ENCODE measurements around the gene FNDC11.

Gene FNDC11

DNA sequence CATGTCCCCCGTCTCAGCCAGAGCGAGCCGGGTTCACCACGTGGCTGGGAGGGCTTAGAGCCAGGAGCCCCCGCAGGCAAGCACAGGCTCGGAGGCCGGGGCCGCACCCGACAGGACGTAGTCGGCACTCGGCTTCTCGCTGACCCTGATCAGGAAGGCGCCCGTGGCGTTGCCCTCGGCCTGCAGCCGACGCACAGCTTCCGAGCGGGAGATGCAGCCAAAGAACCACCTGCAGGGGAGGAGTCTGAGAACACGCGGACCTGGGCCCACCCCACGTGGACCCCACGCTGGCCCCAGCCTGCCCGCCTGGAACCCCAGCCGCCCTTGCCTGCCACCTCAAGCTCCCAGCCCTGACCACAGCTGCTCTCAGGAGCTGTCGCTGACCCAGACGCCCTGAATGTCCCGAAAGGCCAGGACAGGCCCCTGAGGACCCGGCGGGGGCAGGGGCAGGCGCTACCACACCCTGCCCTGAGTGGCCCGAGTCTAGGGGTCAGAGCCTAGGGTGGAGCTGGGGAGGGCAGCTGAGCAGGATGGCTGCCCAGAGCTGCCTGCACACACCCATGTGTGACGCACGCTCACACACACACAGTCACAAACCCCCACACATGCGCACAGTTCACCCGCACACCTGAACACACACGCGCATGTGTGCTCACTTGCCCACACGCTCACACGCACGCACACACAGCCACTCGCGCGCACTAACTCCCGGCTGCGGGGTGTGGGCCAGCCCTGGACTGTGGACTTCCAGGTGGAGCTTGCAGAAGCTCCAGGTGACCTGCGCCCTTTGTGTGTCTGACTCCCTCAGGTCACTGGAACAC lies 18.9 kb upstream of the FNDC11 start:
- H3K9ac ChIP-seq (ENCODE audit: low read depth, low read length) = no peak overlapping the region
- H3K36me3 ChIP-seq (ENCODE audit: control insufficient read depth, insufficient read depth, low read length) = no peaks in the 10 kb centered on the region
- H3K4me3 ChIP-seq (ENCODE audit: low read depth, low read length) = no peak overlapping the region
- H3K27ac ChIP-seq (ENCODE audit: low read depth, low read length) = no peak overlapping the region
- H3K9me3 ChIP-seq (ENCODE audit: control insufficient read depth, insufficient read depth, low read length) = no peaks in the 10 kb centered on the region
- H3K4me1 ChIP-seq (ENCODE audit: control insufficient read depth, insufficient read depth, low read length) = peaks cover 3% of the 10 kb centered on the region; the same call in 1 of the 2 replicates
- no peaks in the 10 kb centered on the region for H3K27me3 ChIP-seq (ENCODE audit: control insufficient read depth, insufficient read depth, low read length)

GRCh38 chr20:63536241-63536977 lies 17.6 kb upstream of the FNDC11 start:
- Histone ChIP-seq H3K9ac (ENCODE audit: low read depth, low read length) (no peak overlapping the region), H3K36me3 (ENCODE audit: control insufficient read depth, insufficient read depth, low read length) (no peaks in the 10 kb centered on the region), H3K27ac (ENCODE audit: low read depth, low read length) (no peak overlapping the region), H3K9me3 (ENCODE audit: control insufficient read depth, insufficient read depth, low read length) (no peaks in the 10 kb centered on the region), H3K27me3 (ENCODE audit: control insufficient read depth, insufficient read depth, low read length) (no peaks in the 10 kb centered on the region), H3K4me1 (ENCODE audit: control insufficient read depth, insufficient read depth, low read length) (peaks cover 3% of the 10 kb centered on the region; the same call in 1 of the 2 replicates), H3K4me3 (ENCODE audit: low read depth, low read length) (no peak overlapping the region)

DNA sequence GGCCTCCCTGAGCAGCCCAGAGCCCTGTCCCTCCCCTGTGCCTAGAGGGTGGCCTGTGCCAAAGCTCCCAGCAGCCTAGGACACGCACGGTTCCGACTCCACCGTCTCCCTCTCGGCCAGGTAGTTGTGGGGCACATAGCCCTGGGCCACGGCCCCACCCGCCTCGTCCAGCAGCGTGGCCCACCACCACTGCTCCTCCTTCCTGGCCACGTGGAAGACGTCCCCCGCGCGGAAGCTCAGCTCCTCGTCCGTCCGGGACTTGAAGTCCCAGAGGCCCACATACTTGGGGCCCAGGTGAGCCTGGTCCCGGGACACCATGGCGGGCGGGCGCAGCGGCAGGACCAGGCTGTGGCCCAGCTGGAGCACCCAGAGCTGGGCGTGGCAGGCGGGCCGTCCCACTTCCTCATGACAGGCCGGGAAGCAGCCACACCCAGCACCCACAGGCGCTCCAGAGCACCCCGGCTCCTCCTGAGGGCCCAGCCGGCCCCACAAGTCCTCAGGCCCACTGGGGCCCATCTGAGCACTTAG lies 16.9 kb upstream of the FNDC11 start, which contains the start of gene PTK6:
TSS of gene PTK6 (minus strand) at position 380 of the 528 bp plus-strand sequence. CDS start at position 318, 62 bp downstream.
- no peaks in the 10 kb centered on the region for H3K9me3 ChIP-seq (ENCODE audit: control insufficient read depth, insufficient read depth, low read length)
- no peaks in the 10 kb centered on the region for H3K27me3 ChIP-seq (ENCODE audit: control insufficient read depth, insufficient read depth, low read length)
- H3K4me1 ChIP-seq (ENCODE audit: control insufficient read depth, insufficient read depth, low read length) = peaks cover 3% of the 10 kb centered on the region; the same call in 1 of the 2 replicates
- H3K9ac ChIP-seq (ENCODE audit: low read depth, low read length) = peak within 1 kb of the TSS; percentile 1; the same call in 1 of the 2 replicates
- H3K27ac ChIP-seq (ENCODE audit: low read depth, low read length) = no peak within 1 kb of the TSS
- H3K36me3 ChIP-seq (ENCODE audit: control insufficient read depth, insufficient read depth, low read length) = no peaks in the 10 kb centered on the region
- peak within 1 kb of the TSS; percentile 40; the same call in 1 of the 2 replicates for H3K4me3 ChIP-seq (ENCODE audit: low read depth, low read length)

DNA sequence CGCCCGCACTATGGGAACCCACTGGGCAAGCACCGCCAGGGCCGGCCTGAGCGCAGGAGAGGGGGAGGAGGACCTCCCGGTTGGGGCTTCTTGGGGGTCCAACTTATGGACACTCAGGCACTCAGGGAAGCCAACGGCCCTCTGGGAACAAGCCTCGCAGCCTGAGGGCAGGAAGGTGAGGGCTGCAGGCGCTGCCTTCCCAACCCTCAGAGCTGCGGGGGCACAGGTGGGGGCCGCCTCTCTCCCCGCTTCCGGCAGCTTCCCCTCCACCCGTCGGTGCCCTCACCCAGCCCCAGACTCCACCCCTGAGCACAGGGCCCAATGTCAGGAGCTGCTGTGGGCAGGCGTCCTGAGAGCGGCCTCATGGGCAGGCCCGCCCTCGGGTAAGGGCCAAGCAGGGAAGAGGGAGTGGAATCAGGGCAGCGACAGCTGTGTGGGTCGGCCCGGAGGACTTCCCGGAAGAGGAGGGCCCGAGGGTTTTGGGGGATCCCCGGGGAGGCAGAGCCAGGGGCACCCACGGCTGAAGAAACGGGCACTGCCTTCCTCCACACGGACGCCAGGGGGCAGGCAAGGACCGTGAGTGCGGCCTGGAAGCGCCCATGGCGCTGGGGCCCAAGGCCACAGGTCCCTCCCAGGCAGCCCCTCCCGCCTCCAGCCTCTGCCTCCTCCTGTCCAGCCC lies 16.3 kb upstream of the FNDC11 start:
- H3K4me1 ChIP-seq (ENCODE audit: control insufficient read depth, insufficient read depth, low read length) = peaks cover 3% of the 10 kb centered on the region; the same call in 1 of the 2 replicates

DNA sequence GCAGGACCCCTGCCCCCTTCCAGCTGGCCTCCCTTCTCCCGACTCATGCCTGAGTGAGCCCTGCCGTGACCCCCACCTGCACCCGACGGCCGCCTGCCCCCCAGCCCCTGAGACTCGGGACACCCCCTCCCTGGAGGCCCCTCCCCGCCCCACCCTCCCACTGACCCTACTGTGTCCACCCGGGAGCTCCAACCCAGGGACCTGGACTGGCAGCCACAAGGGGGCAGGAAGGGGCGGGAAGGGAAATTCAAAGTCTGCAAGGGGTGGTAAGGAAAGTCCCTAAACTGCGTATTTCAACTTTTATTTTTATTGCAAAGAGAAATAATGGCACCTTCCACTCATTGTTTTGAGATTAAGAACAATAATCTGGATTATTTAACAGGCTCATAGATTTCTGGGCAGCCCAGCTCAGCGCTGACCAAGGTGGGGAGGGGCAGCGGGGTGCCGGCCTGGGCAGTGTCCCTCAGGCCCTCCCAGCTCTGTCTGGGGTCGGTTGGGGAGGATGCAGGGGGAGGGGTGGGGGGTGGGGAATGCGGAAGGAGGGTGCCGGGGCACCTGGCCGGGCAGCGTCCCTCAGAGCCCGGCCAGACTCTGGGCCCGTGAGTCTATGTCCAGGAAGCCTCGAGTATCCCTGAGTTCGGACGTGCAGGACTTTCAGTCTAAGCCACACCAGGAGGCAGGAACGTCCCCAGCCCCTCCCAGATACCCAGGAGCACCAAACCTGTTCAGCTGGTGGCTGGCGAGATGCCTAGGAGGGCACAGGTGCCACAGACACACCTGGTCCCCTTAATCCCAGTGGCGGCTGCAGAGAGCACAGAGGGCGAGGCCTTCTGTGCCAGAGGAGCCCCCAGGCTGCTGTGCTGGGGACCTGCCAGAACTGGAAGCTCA lies 15.5 kb upstream of the FNDC11 start:
- H3K9me3 ChIP-seq (ENCODE audit: control insufficient read depth, insufficient read depth, low read length) = no peaks in the 10 kb centered on the region
- peak overlapping the region; percentile 40; the same call in 1 of the 2 replicates for H3K4me3 ChIP-seq (ENCODE audit: low read depth, low read length)
- no peaks in the 10 kb centered on the region for H3K36me3 ChIP-seq (ENCODE audit: control insufficient read depth, insufficient read depth, low read length)
- peaks cover 3% of the 10 kb centered on the region; the same call in 1 of the 2 replicates for H3K4me1 ChIP-seq (ENCODE audit: control insufficient read depth, insufficient read depth, low read length)
- H3K27ac ChIP-seq (ENCODE audit: low read depth, low read length) = no peak overlapping the region
- H3K9ac ChIP-seq (ENCODE audit: low read depth, low read length) = no peak overlapping the region
- no peaks in the 10 kb centered on the region for H3K27me3 ChIP-seq (ENCODE audit: control insufficient read depth, insufficient read depth, low read length)

More for the DNA sequence above, 16.3 kb upstream of the FNDC11 start:
- Histone ChIP-seq H3K36me3 (ENCODE audit: control insufficient read depth, insufficient read depth, low read length) (no peaks in the 10 kb centered on the region), H3K9ac (ENCODE audit: low read depth, low read length) (peak overlapping the region; percentile 1; the same call in 1 of the 2 replicates), H3K27me3 (ENCODE audit: control insufficient read depth, insufficient read depth, low read length) (no peaks in the 10 kb centered on the region), H3K27ac (ENCODE audit: low read depth, low read length) (no peak overlapping the region), H3K9me3 (ENCODE audit: control insufficient read depth, insufficient read depth, low read length) (no peaks in the 10 kb centered on the region), H3K4me3 (ENCODE audit: low read depth, low read length) (peak overlapping the region; percentile 40; the same call in 1 of the 2 replicates)

DNA sequence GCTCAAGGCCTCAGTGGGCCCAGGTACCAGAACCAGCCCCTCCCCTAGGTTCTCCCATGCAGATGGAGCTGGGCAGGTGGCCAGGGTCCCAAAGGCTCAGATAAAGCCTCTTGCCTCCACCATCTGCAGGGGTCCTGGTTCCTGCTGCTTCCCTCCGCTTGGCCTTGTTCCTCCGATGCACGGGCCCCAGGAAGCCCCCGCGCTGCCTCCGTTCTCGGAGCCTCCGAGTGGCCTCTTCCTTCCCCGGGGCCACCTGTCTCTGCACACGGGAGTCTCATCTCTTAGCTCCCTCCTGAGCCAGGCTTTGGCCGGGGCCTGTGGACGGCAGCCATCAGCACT lies 14.9 kb upstream of the FNDC11 start:
- Histone ChIP-seq H3K27ac (ENCODE audit: low read depth, low read length) (no peak overlapping the region), H3K27me3 (ENCODE audit: control insufficient read depth, insufficient read depth, low read length) (no peaks in the 10 kb centered on the region), H3K4me1 (ENCODE audit: control insufficient read depth, insufficient read depth, low read length) (peaks cover 3% of the 10 kb centered on the region; the same call in 1 of the 2 replicates), H3K9ac (ENCODE audit: low read depth, low read length) (no peak overlapping the region), H3K4me3 (ENCODE audit: low read depth, low read length) (no peak overlapping the region), H3K9me3 (ENCODE audit: control insufficient read depth, insufficient read depth, low read length) (no peaks in the 10 kb centered on the region), H3K36me3 (ENCODE audit: control insufficient read depth, insufficient read depth, low read length) (no peaks in the 10 kb centered on the region)

- Histone ChIP-seq H3K36me3 (ENCODE audit: control insufficient read depth, insufficient read depth, low read length) (no peaks in the 10 kb centered on the region), H3K27me3 (ENCODE audit: control insufficient read depth, insufficient read depth, low read length) (no peaks in the 10 kb centered on the region), H3K9ac (ENCODE audit: low read depth, low read length) (no peak overlapping the region), H3K4me1 (ENCODE audit: control insufficient read depth, insufficient read depth, low read length) (peaks cover 3% of the 10 kb centered on the region; the same call in 1 of the 2 replicates), H3K27ac (ENCODE audit: low read depth, low read length) (no peak overlapping the region), H3K4me3 (ENCODE audit: low read depth, low read length) (no peak overlapping the region), H3K9me3 (ENCODE audit: control insufficient read depth, insufficient read depth, low read length) (no peaks in the 10 kb centered on the region)
These were observed 14.3 kb upstream of the FNDC11 start for GRCh38 chr20:63539441-63540370.

DNA sequence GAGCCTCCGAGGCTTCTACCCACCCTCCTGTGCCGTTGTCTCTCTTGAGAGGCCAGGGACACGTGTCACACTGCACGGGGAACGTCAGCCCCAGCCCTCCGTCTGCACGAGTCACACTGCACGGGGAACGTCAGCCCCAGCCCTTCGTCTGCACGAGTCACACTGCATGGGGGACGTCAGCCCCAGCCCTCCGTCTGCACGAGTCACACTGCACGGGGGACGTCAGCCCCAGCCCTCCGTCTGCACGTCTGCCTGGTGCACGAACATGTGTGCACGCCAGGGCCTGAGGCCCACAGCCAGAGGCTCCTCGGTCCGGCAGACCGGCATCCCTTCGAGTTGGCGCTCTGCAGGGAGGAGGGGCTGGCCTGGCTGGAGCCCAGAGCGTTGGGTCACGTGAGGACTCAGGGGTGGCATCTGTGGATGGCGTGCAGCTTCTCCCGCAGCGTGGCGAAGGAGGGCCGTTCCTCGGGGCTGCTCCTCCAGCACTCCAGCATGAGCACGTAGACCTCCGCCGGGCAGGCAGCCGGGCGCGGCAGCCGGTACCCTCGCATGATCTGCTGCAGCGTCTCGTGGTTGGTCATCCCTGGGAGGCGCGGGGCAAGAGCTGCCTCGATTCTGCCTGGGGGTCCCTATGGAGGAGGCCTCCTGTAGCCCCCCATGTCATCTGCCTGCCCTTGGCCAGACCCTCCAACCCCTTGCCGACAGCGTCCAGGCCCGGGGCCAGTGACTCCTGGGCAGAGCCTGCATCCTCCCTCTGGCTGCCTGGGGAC lies 13.4 kb upstream of the FNDC11 start:
- Histone ChIP-seq H3K4me3 (ENCODE audit: low read depth, low read length) (no peak overlapping the region), H3K9me3 (ENCODE audit: control insufficient read depth, insufficient read depth, low read length) (no peaks in the 10 kb centered on the region), H3K27me3 (ENCODE audit: control insufficient read depth, insufficient read depth, low read length) (no peaks in the 10 kb centered on the region), H3K4me1 (ENCODE audit: control insufficient read depth, insufficient read depth, low read length) (peaks cover 3% of the 10 kb centered on the region; the same call in 1 of the 2 replicates), H3K36me3 (ENCODE audit: control insufficient read depth, insufficient read depth, low read length) (no peaks in the 10 kb centered on the region), H3K27ac (ENCODE audit: low read depth, low read length) (no peak overlapping the region), H3K9ac (ENCODE audit: low read depth, low read length) (no peak overlapping the region)

GRCh38 chr20:63541371-63541770 lies 12.6 kb upstream of the FNDC11 start:
- H3K4me1 ChIP-seq (ENCODE audit: control insufficient read depth, insufficient read depth, low read length) = peaks cover 3% of the 10 kb centered on the region; the same call in 1 of the 2 replicates
- H3K27ac ChIP-seq (ENCODE audit: low read depth, low read length) = no peak overlapping the region
- H3K4me3 ChIP-seq (ENCODE audit: low read depth, low read length) = no peak overlapping the region
- no peak overlapping the region for H3K9ac ChIP-seq (ENCODE audit: low read depth, low read length)
- H3K27me3 ChIP-seq (ENCODE audit: control insufficient read depth, insufficient read depth, low read length) = no peaks in the 10 kb centered on the region
- H3K9me3 ChIP-seq (ENCODE audit: control insufficient read depth, insufficient read depth, low read length) = no peaks in the 10 kb centered on the region
- H3K36me3 ChIP-seq (ENCODE audit: control insufficient read depth, insufficient read depth, low read length) = no peaks in the 10 kb centered on the region

Measured in HUES48 (cell line).